CD14-positive monocyte (primary cell): ENCODE results near the gene BANK1. TPM values are rescaled to one million over a fixed set of nuclear protein-coding genes. Genes with fewer than 3 reads are reported as not detected.

ENCODE experiments used
- DNase-seq, 3 donors: peaks; one replicate each; pipeline ENCODE4 v3.0.0-alpha.2; 2011 to 2022
- H2AFZ ChIP-seq: 2 replicates; pipeline ENCODE4 v1.6.0; 2012; ENCODE audit warnings: mild to moderate bottlenecking, low read depth, low read length, inconsistent platforms; ENCODE audit not compliant: insufficient read depth, poor library complexity, severe bottlenecking
- H3K27ac ChIP-seq, 2 donors: 1 replicate in 1 of 2; 2 replicates in 1 of 2; pipeline ENCODE4 v1.5.1; 2012 to 2013; ENCODE audit warnings: low read length in 2 of 2, control low read depth in 1 of 2, inconsistent platforms in 1 of 2, low read depth in 1 of 2, mild to moderate bottlenecking in 1 of 2
- H3K27me3 ChIP-seq, 2 donors: one replicate each; pipeline versions ENCODE4 v1.6.0 to v1.6.1; 2011 to 2013; ENCODE audit warnings: low read length in 2 of 2; ENCODE audit not compliant: control insufficient read depth in 2 of 2, insufficient read depth in 2 of 2
- H3K36me3 ChIP-seq, 2 donors: replicated peaks in 1 of 2; 1 replicate in 1 of 2; 2 replicates in 1 of 2; pipeline versions ENCODE4 v1.5.1 to v1.6.1; 2012 to 2013; ENCODE audit warnings: low read length in 2 of 2, control low read depth in 1 of 2, inconsistent platforms in 1 of 2, mild to moderate bottlenecking in 1 of 2; ENCODE audit not compliant: insufficient read depth in 2 of 2, control insufficient read depth in 1 of 2
- H3K4me1 ChIP-seq, 2 donors: 1 replicate in 1 of 2; 2 replicates in 1 of 2; pipeline versions ENCODE4 v1.5.1 to v1.6.1; 2012 to 2013; ENCODE audit warnings: low read length in 2 of 2, control low read depth in 1 of 2, inconsistent platforms in 1 of 2, mild to moderate bottlenecking in 1 of 2, moderate library complexity in 1 of 2; ENCODE audit not compliant: insufficient read depth in 2 of 2, control insufficient read depth in 1 of 2
- H3K4me2 ChIP-seq: replicated peaks from 2 replicates; pipeline ENCODE3; 2012; ENCODE audit warnings: low read length, moderate library complexity, mild to moderate bottlenecking; ENCODE audit not compliant: poor library complexity, severe bottlenecking; ENCODE audit errors: extremely low read depth
- H3K4me3 ChIP-seq, 3 experiments: fragments of 200-600 bp in 1 of 3; sonication (generic) in 1 of 3; replicated peaks in 1 of 3; 1 replicate in 2 of 3; 2 replicates in 1 of 3; pipeline ENCODE4 v1.5.1; 2011 to 2013; ENCODE audit warnings: low read length in 3 of 3, mild to moderate bottlenecking in 3 of 3, control low read depth in 2 of 3, low read depth in 2 of 3, inconsistent platforms in 1 of 3, moderate library complexity in 1 of 3
- H3K79me2 ChIP-seq: 2 replicates; pipeline ENCODE4 v1.6.0; 2012; ENCODE audit warnings: mild to moderate bottlenecking, control low read depth, inconsistent platforms, low read length, moderate library complexity; ENCODE audit not compliant: insufficient read depth
- H3K9ac ChIP-seq: 2 replicates; pipeline ENCODE4 v1.6.0; 2017; ENCODE audit warnings: low read length, mild to moderate bottlenecking; ENCODE audit not compliant: insufficient read depth, poor library complexity, severe bottlenecking
- H3K9me3 ChIP-seq, 2 donors: replicated peaks in 1 of 2; 1 replicate in 1 of 2; 2 replicates in 1 of 2; pipeline versions ENCODE4 v1.5.1 to v1.6.1; 2012 to 2013; ENCODE audit warnings: low read length in 2 of 2, control low read depth in 1 of 2; ENCODE audit not compliant: control insufficient read depth in 1 of 2, insufficient read depth in 1 of 2
- H4K20me1 ChIP-seq: 2 replicates; pipeline ENCODE4 v1.6.0; 2012; ENCODE audit warnings: mild to moderate bottlenecking, low read length, control low read depth, moderate library complexity; ENCODE audit not compliant: insufficient read depth
- H3K27ac Mint-ChIP-seq, 7 donors: one replicate each; pipeline ENCODE4 v1.8.0; 2020; ENCODE audit warnings: mild to moderate bottlenecking in 7 of 7, mixed read lengths in 7 of 7, moderate library complexity in 6 of 7, inconsistent platforms in 2 of 7
- H3K27me3 Mint-ChIP-seq, 3 donors: one replicate each; pipeline ENCODE4 v1.8.0; 2021 to 2022; ENCODE audit warnings: low read depth in 3 of 3, mild to moderate bottlenecking in 3 of 3, mixed read lengths in 3 of 3, moderate library complexity in 3 of 3, inconsistent platforms in 1 of 3
- H3K36me3 Mint-ChIP-seq, 2 donors: one replicate each; pipeline ENCODE4 v1.8.0; 2020; ENCODE audit warnings: mixed read lengths in 2 of 2, inconsistent platforms in 1 of 2, mild to moderate bottlenecking in 1 of 2
- H3K4me1 Mint-ChIP-seq: one replicate; pipeline ENCODE4 v1.8.0; 2020; ENCODE audit warnings: mild to moderate bottlenecking, mixed read lengths
- H3K4me3 Mint-ChIP-seq, 2 donors: one replicate each; pipeline ENCODE4 v1.8.0; 2020; ENCODE audit warnings: mild to moderate bottlenecking in 2 of 2, mixed read lengths in 2 of 2, moderate library complexity in 1 of 2
- H3K9me3 Mint-ChIP-seq, 7 donors: one replicate each; pipeline ENCODE4 v1.8.0; 2020 to 2022; ENCODE audit warnings: mixed read lengths in 7 of 7, mild to moderate bottlenecking in 6 of 7, moderate library complexity in 6 of 7, inconsistent platforms in 2 of 7
- CTCF ChIP-seq: fragments of 200-600 bp; IDR thresholded peaks from one replicate; pipeline ENCODE4 v1.8.0; 2022; ENCODE audit warnings: antibody characterized with exemption, mild to moderate bottlenecking
- WGBS: methylation state at CpG from one replicate; pipeline ENCODE4 v1.1.5; 2013; ENCODE audit warnings: missing lambda C conversion rate; ENCODE audit not compliant: insufficient coverage; 5-methylcytosine and 5-hydroxymethylcytosine counted together
- intact Hi-C, 2 donors: fragments of 100-400 bp; cut with micrococcal nuclease; formaldehyde crosslinking; loops; one replicate each; pipeline versions ENCODE4 v1.15.0 to v1.15.1; 2023
- polyA plus RNA-seq, 3 donors: library from polyadenylated mRNA; depleted of rRNA in 1 of 3; unstranded in 2 of 3; stranded (reverse) in 1 of 3; fragments of 300-500 nt in 2 of 3; fragments of >200 nt in 1 of 3; fragmentation: Illumina TruSeq in 2 of 3; gene quantifications; 1 replicate in 2 of 3; 2 replicates in 1 of 3; pipeline ENCODE4 v1.2.3, GENCODE V29; 2012 to 2021

The BANK1 gene
- polyA plus RNA-seq, 3 donors = 2.6 to 5.2 (median 2.9) TPM

GRCh38 chr4:102031406-102031805 lies 240.9 kb downstream of the BANK1 start:
- Histone ChIP-seq H3K9ac (no peak overlapping the region), H3K27ac (no peak overlapping the region), H2AFZ (no peak overlapping the region), H3K4me3 (no peak overlapping the region), H3K36me3 (no peaks in the 10 kb centered on the region), H3K9me3 (no peaks in the 10 kb centered on the region), H3K79me2 (no peaks in the 10 kb centered on the region), H3K4me2 (no peak overlapping the region), H4K20me1 (no peaks in the 10 kb centered on the region), H3K27me3 (no peaks in the 10 kb centered on the region), H3K4me1 (no peaks in the 10 kb centered on the region)
- intact Hi-C loops = no loop called here
- no peaks in the 10 kb centered on the region for H3K36me3 Mint-ChIP-seq
- H3K9me3 Mint-ChIP-seq = peaks cover 0 to 8% (median 3%) of the 10 kb centered on the region in 7 donors
- no peak for TF ChIP-seq CTCF
- WGBS = no CpG with 5 or more reads among the region's 2 CpGs
- no peaks in the 10 kb centered on the region for H3K27me3 Mint-ChIP-seq
- peaks cover 7% of the 10 kb centered on the region for H3K4me1 Mint-ChIP-seq
- no peak overlapping the region for H3K27ac Mint-ChIP-seq
- no peak overlapping the region for H3K4me3 Mint-ChIP-seq
- no peak for DNase-seq

GRCh38 chr4:102036016-102036415 lies 245.5 kb downstream of the BANK1 start:
- H3K4me3 ChIP-seq = no peak overlapping the region
- H3K27me3 ChIP-seq = no peaks in the 10 kb centered on the region
- H3K4me1 Mint-ChIP-seq = peaks cover 16% of the 10 kb centered on the region
- DNase-seq = no peak
- WGBS = no CpG with 5 or more reads among the region's 1 CpG
- no peaks in the 10 kb centered on the region for H4K20me1 ChIP-seq
- no peak overlapping the region for H3K4me3 Mint-ChIP-seq
- H3K27me3 Mint-ChIP-seq = no peaks in the 10 kb centered on the region
- no peak overlapping the region for H3K27ac Mint-ChIP-seq
- intact Hi-C loops = no loop called here
- no peak overlapping the region for H3K27ac ChIP-seq
- no peaks in the 10 kb centered on the region for H3K9me3 ChIP-seq
- no peaks in the 10 kb centered on the region for H3K79me2 ChIP-seq
- no peaks in the 10 kb centered on the region for H3K36me3 ChIP-seq
- no peak overlapping the region for H3K4me2 ChIP-seq
- H3K36me3 Mint-ChIP-seq = no peaks in the 10 kb centered on the region
- H2AFZ ChIP-seq = no peak overlapping the region
- H3K9ac ChIP-seq = no peak overlapping the region
- no peak for TF ChIP-seq CTCF
- H3K4me1 ChIP-seq = peaks cover 0 to 8% of the 10 kb centered on the region in 2 donors
- peaks cover 0 to 5% (median 2%) of the 10 kb centered on the region in 7 donors for H3K9me3 Mint-ChIP-seq
